Astrocyte (in vitro differentiated cells and primary cell): ENCODE measurements around the gene NDUFV2. TPM values are rescaled to one million over a fixed set of nuclear protein-coding genes. Genes with fewer than 3 reads are reported as not detected.

Experiments
- DNase-seq: peaks from one replicate; pipeline ENCODE4 v3.0.0-alpha.2; 2010; ENCODE audit warnings: low read depth
- FAIRE-seq: peaks from 2 replicates; lab custom pipeline; 2011; peaks lifted over from hg19 to GRCh38; lab: Jason Lieb, UNC
- H2AFZ ChIP-seq: 2 replicates; pipeline ENCODE4 v1.6.0; 2012; ENCODE audit warnings: low read depth, low read length, inconsistent platforms
- H3K27ac ChIP-seq: 2 replicates; pipeline ENCODE4 v1.5.1; 2011; ENCODE audit warnings: low read depth, low read length, inconsistent platforms
- H3K27me3 ChIP-seq: 2 replicates; pipeline ENCODE4 v1.6.0; 2011; ENCODE audit warnings: low read length, inconsistent platforms; ENCODE audit not compliant: insufficient read depth
- H3K36me3 ChIP-seq: 2 replicates; pipeline ENCODE4 v1.5.1; 2011; ENCODE audit warnings: low read length, inconsistent platforms; ENCODE audit not compliant: insufficient read depth
- H3K4me1 ChIP-seq: 2 replicates; pipeline ENCODE4 v1.5.1; 2011; ENCODE audit warnings: low read length, inconsistent platforms; ENCODE audit not compliant: insufficient read depth
- H3K4me2 ChIP-seq: 2 replicates; pipeline ENCODE4 v1.6.0; 2012; ENCODE audit warnings: low read length, inconsistent platforms
- H3K4me3 ChIP-seq: 2 replicates; pipeline ENCODE4 v1.5.1; 2011; ENCODE audit warnings: low read depth, mild to moderate bottlenecking, low read length, inconsistent platforms; ENCODE audit not compliant: insufficient read depth
- H3K79me2 ChIP-seq: 2 replicates; pipeline ENCODE4 v1.6.0; 2012; ENCODE audit warnings: mild to moderate bottlenecking, low read length, inconsistent platforms; ENCODE audit not compliant: insufficient read depth
- H3K9ac ChIP-seq: 2 replicates; pipeline ENCODE4 v1.6.0; 2012; ENCODE audit warnings: mild to moderate bottlenecking, low read length, inconsistent platforms
- H3K9me3 ChIP-seq: 2 replicates; pipeline ENCODE4 v1.5.1; 2012; ENCODE audit warnings: low read depth, mild to moderate bottlenecking, low read length, inconsistent platforms; ENCODE audit not compliant: insufficient read depth
- H4K20me1 ChIP-seq: 2 replicates; pipeline ENCODE4 v1.6.0; 2012; ENCODE audit warnings: low read length, inconsistent platforms; ENCODE audit not compliant: insufficient read depth
- H3K27ac Mint-ChIP-seq: one replicate; pipeline ENCODE4 v1.8.0; 2021; ENCODE audit warnings: mild to moderate bottlenecking, mixed read lengths; ENCODE audit not compliant: unreplicated experiment
- H3K27me3 Mint-ChIP-seq: one replicate; pipeline ENCODE4 v1.8.0; 2021; ENCODE audit warnings: low read depth, mixed read lengths; ENCODE audit not compliant: unreplicated experiment
- H3K36me3 Mint-ChIP-seq: one replicate; pipeline ENCODE4 v1.8.0; 2021; ENCODE audit warnings: low read depth, mixed read lengths; ENCODE audit not compliant: unreplicated experiment
- H3K4me1 Mint-ChIP-seq: one replicate; pipeline ENCODE4 v1.8.0; 2021; ENCODE audit warnings: low read depth, mixed read lengths; ENCODE audit not compliant: unreplicated experiment
- H3K4me3 Mint-ChIP-seq: one replicate; pipeline ENCODE4 v1.8.0; 2021; ENCODE audit warnings: mild to moderate bottlenecking, moderate library complexity, mixed read lengths; ENCODE audit not compliant: unreplicated experiment
- H3K9me3 Mint-ChIP-seq: one replicate; pipeline ENCODE4 v1.8.0; 2021; ENCODE audit warnings: mild to moderate bottlenecking, mixed read lengths; ENCODE audit not compliant: unreplicated experiment
- CTCF ChIP-seq: IDR thresholded peaks from 2 replicates; pipeline ENCODE4 v1.5.1; 2011; ENCODE audit warnings: low read depth, mild to moderate bottlenecking, inconsistent platforms, low read length, moderate library complexity; ENCODE audit not compliant: insufficient read depth
- EZH2 ChIP-seq: IDR thresholded peaks from 2 replicates; pipeline ENCODE4 v1.6.1; 2012; ENCODE audit warnings: mild to moderate bottlenecking, low read length, inconsistent platforms; ENCODE audit not compliant: insufficient read depth
- total RNA-seq: library from RNA; stranded (reverse); gene quantifications from 2 replicates; pipeline ENCODE4 v1.2.1, GENCODE V29; 2021

The NDUFV2 gene
- total RNA-seq, 1 donor from 2014 or later, result 120 TPM

GRCh38 chr18:9105420-9105819 lies 2.9 kb downstream of the NDUFV2 start:
- Histone ChIP-seq H2AFZ (no peak overlapping the region), H3K4me3 (peak overlapping the region; percentile 38), H3K4me2 (peak overlapping the region; percentile 87), H3K9me3 (no peaks in the 10 kb centered on the region), H3K36me3 (no peaks in the 10 kb centered on the region), H3K27ac (no peak overlapping the region), H3K4me1 (peaks cover 29% of the 10 kb centered on the region), H4K20me1 (peaks cover 74% of the 10 kb centered on the region), H3K79me2 (peaks cover 79% of the 10 kb centered on the region), H3K9ac (peak overlapping the region; percentile 94), H3K27me3 (no peaks in the 10 kb centered on the region)
- Mint-ChIP-seq H3K9me3 (no peaks in the 10 kb centered on the region), H3K4me3 (peak overlapping the region; percentile 97), H3K4me1 (peaks cover 39% of the 10 kb centered on the region), H3K36me3 (no peaks in the 10 kb centered on the region), H3K27ac (no peak overlapping the region), H3K27me3 (no peaks in the 10 kb centered on the region)
- FAIRE-seq, result no peak
- no peak for TF ChIP-seq CTCF
- DNase-seq, result no peak

- DNase-seq (no peak), FAIRE-seq (no peak)
- H3K9me3 Mint-ChIP-seq, result no peaks in the 10 kb centered on the region
- H3K27ac ChIP-seq, result no peak overlapping the region
- H3K36me3 Mint-ChIP-seq, result no peaks in the 10 kb centered on the region
- peaks cover 29% of the 10 kb centered on the region for H3K4me1 ChIP-seq
- peaks cover 86% of the 10 kb centered on the region for H3K79me2 ChIP-seq
- H3K27me3 Mint-ChIP-seq, result no peaks in the 10 kb centered on the region
- H3K9me3 ChIP-seq, result no peaks in the 10 kb centered on the region
- H3K27me3 ChIP-seq, result no peaks in the 10 kb centered on the region
- H3K4me3 ChIP-seq, result no peak overlapping the region
- H3K9ac ChIP-seq, result peak overlapping the region; percentile 28
- peak overlapping the region; percentile 97 for H3K4me3 Mint-ChIP-seq
- H3K4me2 ChIP-seq, result peak overlapping the region; percentile 87
- H4K20me1 ChIP-seq, result peaks cover 80% of the 10 kb centered on the region
- H3K27ac Mint-ChIP-seq, result peak overlapping the region; percentile 6
- no peak overlapping the region for H2AFZ ChIP-seq
- H3K4me1 Mint-ChIP-seq, result peaks cover 40% of the 10 kb centered on the region
- H3K36me3 ChIP-seq, result no peaks in the 10 kb centered on the region
- no peak for TF ChIP-seq EZH2
- no peak for TF ChIP-seq CTCF
Measured at GRCh38 chr18:9106094-9106493, 3.6 kb downstream of the NDUFV2 start.

- Histone ChIP-seq H3K36me3 (no peaks in the 10 kb centered on the region), H3K4me3 (peak overlapping the region; percentile 5), H3K79me2 (peaks cover 95% of the 10 kb centered on the region), H3K4me2 (peak overlapping the region; percentile 87), H3K4me1 (peaks cover 26% of the 10 kb centered on the region), H3K27ac (no peak overlapping the region), H2AFZ (no peak overlapping the region), H3K9me3 (no peaks in the 10 kb centered on the region), H3K9ac (no peak overlapping the region), H3K27me3 (no peaks in the 10 kb centered on the region), H4K20me1 (peaks cover 89% of the 10 kb centered on the region)
- DNase-seq (no peak), FAIRE-seq (no peak)
- peaks cover 3% of the 10 kb centered on the region for H3K36me3 Mint-ChIP-seq
- no peak overlapping the region for H3K4me3 Mint-ChIP-seq
- TF ChIP-seq CTCF (no peak), EZH2 (no peak)
- no peaks in the 10 kb centered on the region for H3K9me3 Mint-ChIP-seq
- H3K4me1 Mint-ChIP-seq, result peaks cover 40% of the 10 kb centered on the region
- no peak overlapping the region for H3K27ac Mint-ChIP-seq
- H3K27me3 Mint-ChIP-seq, result no peaks in the 10 kb centered on the region
Measured at GRCh38 chr18:9106800-9107584, 4.5 kb downstream of the NDUFV2 start.
